Left forelimb (tissue), 1 donor: Measurements from ENCODE around the gene C20orf173.

Experiments
- DNase-seq: peaks from one replicate; pipeline ENCODE4 v3.0.0-alpha.2; 2018; ENCODE audit warnings: low spot score

Gene C20orf173

GRCh38 chr20:35506872-35507638 is 22.4 kb downstream of the C20orf173 start:
- no peak for DNase-seq

GRCh38 chr20:35506179-35506578 is 23.3 kb downstream of the C20orf173 start:
- DNase-seq = no peak

GRCh38 chr20:35504751-35505150 is 24.7 kb downstream of the C20orf173 start:
- no peak for DNase-seq

GRCh38 chr20:35503841-35504561 is 25.5 kb downstream of the C20orf173 start:
- no peak for DNase-seq

- no peak for DNase-seq
These were observed 26.2 kb downstream of the C20orf173 start for GRCh38 chr20:35503281-35503680.

- no peak for DNase-seq
These were observed 27.1 kb downstream of the C20orf173 start for GRCh38 chr20:35502352-35502751.

- no peak for DNase-seq
These were observed 30.2 kb downstream of the C20orf173 start for GRCh38 chr20:35499271-35499670.

GRCh38 chr20:35497780-35498189 is 31.7 kb downstream of the C20orf173 start:
- peak; percentile 86 for DNase-seq

- DNase-seq = no peak
These were observed 32.1 kb downstream of the C20orf173 start for GRCh38 chr20:35497320-35497719.

- no peak for DNase-seq
These were observed 33.0 kb downstream of the C20orf173 start for GRCh38 chr20:35496481-35496880.

- no peak for DNase-seq
These were observed 37.1 kb downstream of the C20orf173 start for GRCh38 chr20:35492352-35492751.

- no peak for DNase-seq
These were observed 37.6 kb downstream of the C20orf173 start for GRCh38 chr20:35491823-35492222.

GRCh38 chr20:35490736-35491181 is 38.7 kb downstream of the C20orf173 start:
- DNase-seq = no peak

GRCh38 chr20:35489717-35490116 is 39.7 kb downstream of the C20orf173 start:
- no peak for DNase-seq

- DNase-seq = no peak
These were observed 42.0 kb downstream of the C20orf173 start for GRCh38 chr20:35487479-35487878.

- no peak for DNase-seq
These were observed 49.7 kb downstream of the C20orf173 start for GRCh38 chr20:35479798-35480197.

- no peak for DNase-seq
These were observed 50.5 kb downstream of the C20orf173 start for GRCh38 chr20:35478804-35479472.
